AG04450 (cell line): Measurements from ENCODE around the gene DTNBP1. TPM values are rescaled to one million over a fixed set of nuclear protein-coding genes. Genes with fewer than 3 reads are reported as not detected.

Source experiments
- CTCF ChIA-PET: fragments of 300-600, 350-600 bp; formaldehyde crosslinking; extraction: SDS; loops from one replicate; lab custom pipeline; 2022; ENCODE audit warnings: antibody characterized with exemption, inconsistent platforms; lab: Charles Lee
- POLR2A ChIA-PET: fragments of 350-600 bp; formaldehyde crosslinking; extraction: SDS; loops from one replicate; lab custom pipeline; 2021; ENCODE audit warnings: antibody characterized with exemption, inconsistent platforms; lab: Yijun Ruan, JAX
- DNase-seq: peaks from one replicate; pipeline ENCODE4 v3.0.0-alpha.2; 2011; ENCODE audit warnings: low read depth, low spot score
- H3K27ac ChIP-seq: one replicate; pipeline ENCODE4 v1.5.1; 2012; ENCODE audit warnings: low read depth, low read length, control low read depth
- H3K27me3 ChIP-seq: one replicate; pipeline ENCODE4 v1.6.0; 2012; ENCODE audit warnings: low read length; ENCODE audit not compliant: control insufficient read depth, insufficient read depth
- H3K4me3 ChIP-seq: 2 replicates; pipeline ENCODE4 v1.5.1; 2011; ENCODE audit warnings: mild to moderate bottlenecking, low read depth, low read length, control low read depth
- H3K9me3 ChIP-seq: 2 replicates; pipeline ENCODE4 v1.5.1; 2012; ENCODE audit warnings: low read length; ENCODE audit not compliant: control insufficient read depth, insufficient read depth
- CTCF ChIP-seq: IDR thresholded peaks from 2 replicates; pipeline ENCODE4 v1.5.1; 2011; ENCODE audit warnings: low read depth, low read length, control low read depth, inconsistent platforms
- polyA plus RNA-seq: library from polyadenylated mRNA; depleted of rRNA; stranded (reverse); fragments of >200 nt; gene quantifications from 2 replicates; pipeline ENCODE4 v1.2.3, GENCODE V29; 2011

The DTNBP1 gene
- polyA plus RNA-seq, 1 experiment, result 15.2 TPM

GRCh38 chr6:15685619-15686018, 22.8 kb upstream of the DTNBP1 start:
- ChIA-PET CTCF (interaction anchor here (1.2 kb wide), 1 partner anchor 520 kb away, joined by 4 read pairs; no protein-coding TSS in a partner anchor), POLR2A (no interaction called here)
- Histone ChIP-seq H3K9me3 (no peaks in the 10 kb centered on the region; the same call in 1 of the 2 replicates), H3K27me3 (peaks cover 17% of the 10 kb centered on the region), H3K27ac (no peak overlapping the region), H3K4me3 (no peak overlapping the region)
- TF ChIP-seq CTCF, result no peak
- DNase-seq, result no peak

DNA sequence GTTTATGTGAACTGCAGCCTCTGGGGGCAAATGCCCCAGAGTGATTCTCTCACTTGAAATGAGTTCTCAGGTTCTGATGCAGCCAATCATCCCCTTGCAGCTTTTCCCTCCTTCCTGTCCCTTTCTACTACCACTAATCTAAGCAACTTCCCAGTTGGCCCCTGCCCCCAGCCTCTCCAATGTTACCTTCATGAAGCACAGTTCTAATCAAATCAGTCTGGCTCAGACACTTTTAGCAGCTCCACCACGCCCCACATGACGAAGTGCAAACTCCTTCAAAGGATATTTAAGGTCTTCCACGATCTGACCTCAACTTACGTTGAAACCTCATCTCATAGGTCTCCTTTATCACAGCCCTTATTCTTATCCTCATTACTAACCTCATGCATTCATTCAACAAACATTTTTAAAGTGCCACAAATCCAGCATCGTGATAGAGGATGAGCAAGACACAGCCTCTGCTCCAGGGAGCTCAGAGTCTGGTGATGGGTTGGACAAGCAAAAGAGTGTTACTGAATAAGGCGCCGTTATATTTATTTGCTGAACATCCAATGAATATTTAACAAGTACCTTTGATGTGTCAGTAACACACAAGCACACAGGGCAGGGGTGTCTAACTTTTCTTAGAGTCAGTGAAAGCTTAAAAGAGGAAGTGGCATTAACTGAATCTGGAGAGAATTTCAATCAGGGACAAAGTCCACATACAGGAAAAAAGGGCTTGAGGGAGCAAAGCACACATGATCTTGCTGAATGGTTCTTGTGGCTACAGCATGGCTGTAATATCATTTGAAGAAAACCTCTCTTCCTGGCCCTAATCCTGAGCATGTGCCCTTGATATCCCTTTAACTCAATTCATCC, 20.4 kb upstream of the DTNBP1 start:
- H3K9me3 ChIP-seq, result no peaks in the 10 kb centered on the region; the same call in 1 of the 2 replicates
- ChIA-PET POLR2A (no interaction called here), CTCF (interaction anchor here (0.6 to 2.3 kb wide), 4 partner anchors 9 to 523 kb away, joined by 3 to 16 read pairs (median 6); partner anchors contain the start of gene DTNBP1)
- no peak overlapping the region for H3K27ac ChIP-seq
- H3K4me3 ChIP-seq, result no peak overlapping the region
- no peak for TF ChIP-seq CTCF
- peaks cover 23% of the 10 kb centered on the region for H3K27me3 ChIP-seq
- DNase-seq, result no peak

- Histone ChIP-seq H3K27me3 (peaks cover 36% of the 10 kb centered on the region), H3K4me3 (no peak overlapping the region), H3K9me3 (no peaks in the 10 kb centered on the region; the same call in 1 of the 2 replicates), H3K27ac (no peak overlapping the region)
- no peak for DNase-seq
- CTCF ChIA-PET, result interaction anchor here (0.6 to 2.3 kb wide), 4 partner anchors 10 to 1435 kb away, joined by 5 to 16 read pairs (median 7); no protein-coding TSS in a partner anchor
- TF ChIP-seq CTCF, result no peak
- POLR2A ChIA-PET, result no interaction called here
Observed at GRCh38 chr6:15681946-15682345, 19.1 kb upstream of the DTNBP1 start.

- TF ChIP-seq CTCF, result no peak
- CTCF ChIA-PET, result no interaction called here
- DNase-seq, result no peak
- Histone ChIP-seq H3K27ac (no peak overlapping the region), H3K9me3 (no peaks in the 10 kb centered on the region), H3K27me3 (peaks cover 36% of the 10 kb centered on the region), H3K4me3 (no peak overlapping the region)
- POLR2A ChIA-PET, result no interaction called here
Observed at GRCh38 chr6:15678514-15678913, 15.7 kb upstream of the DTNBP1 start.

GRCh38 chr6:15677822-15678221, 15.0 kb upstream of the DTNBP1 start:
- peaks cover 31% of the 10 kb centered on the region for H3K27me3 ChIP-seq
- no peak overlapping the region for H3K27ac ChIP-seq
- H3K9me3 ChIP-seq, result no peaks in the 10 kb centered on the region
- DNase-seq, result no peak
- CTCF ChIA-PET, result interaction anchor here (0.7 kb wide), 1 partner anchor 506 kb away, joined by 4 read pairs; no protein-coding TSS in a partner anchor
- POLR2A ChIA-PET, result no interaction called here
- TF ChIP-seq CTCF, result no peak
- H3K4me3 ChIP-seq, result no peak overlapping the region
